HCT116 (cell line): ENCODE results near the gene CERK. TPM values are rescaled to one million over a fixed set of nuclear protein-coding genes. Genes with fewer than 3 reads are reported as not detected.

Experiments
- ATAC-seq: fragments of 200-7000 bp; cut with Tn5 transposase; 2 replicates; pipeline ENCODE4 v1.9.1; 2020; ENCODE audit warnings: mild to moderate bottlenecking, moderate library complexity
- BruUV-seq: library from RNA; stranded (reverse); fragments of 400-500 nt; replicated peaks from 2 replicates; lab custom pipeline; 2021; lab: Mats Ljungman, UMichigan
- CTCF ChIA-PET: fragments of 300-600 bp; sonication (Branson Sonifier 250); formaldehyde crosslinking; loops from one replicate; lab custom pipeline; 2021; ENCODE audit warnings: antibody characterized with exemption; lab: Charles Lee
- POLR2A ChIA-PET: fragments of 300-600, 350-600 bp; sonication (Branson Sonifier 250); formaldehyde crosslinking; loops from one replicate; lab custom pipeline; 2021; ENCODE audit warnings: antibody characterized with exemption; lab: Charles Lee
- RAD21 ChIA-PET, 2 experiments: fragments of 300-600 bp; sonication (Branson Sonifier 250); formaldehyde crosslinking; loops; one replicate each; lab custom pipeline; 2023; ENCODE audit warnings: low total read pairs in 2 of 2; ENCODE audit not compliant: uncharacterized antibody in 2 of 2, unreplicated experiment in 2 of 2, low non-redundant PET in 1 of 2; lab: Charles Lee
- DNase-seq: peaks from one replicate; pipeline ENCODE4 v3.0.0-alpha.2; 2010; ENCODE audit warnings: low read depth, low spot score
- H2AFZ ChIP-seq: fragments of 200-600 bp; shearing (Covaris generic), sonication (generic); 2 replicates; pipeline ENCODE4 v1.6.1; 2017; ENCODE audit warnings: low read depth, mixed run types, mixed read lengths, antibody characterized with exemption, low read length; ENCODE audit not compliant: poor library complexity, severe bottlenecking
- H3K27ac ChIP-seq: 2 replicates; pipeline ENCODE4 v1.5.1; 2012; ENCODE audit warnings: low read depth, low read length
- H3K27me3 ChIP-seq: fragments of 200-600 bp; sonication (generic); 2 replicates; pipeline ENCODE4 v1.6.1; 2016; ENCODE audit warnings: mixed run types, low read length, mixed read lengths; ENCODE audit not compliant: insufficient read depth
- H3K36me3 ChIP-seq, 2 experiments: fragments of 200-500 bp in 1 of 2; fragments of 200-600 bp in 1 of 2; sonication (Bioruptor generic) in 1 of 2; sonication (generic) in 1 of 2; 2 replicates each; pipeline versions ENCODE4 v1.5.1 to v1.6.1; 2014 to 2016; ENCODE audit warnings: low read length in 2 of 2, inconsistent platforms in 1 of 2, mixed read lengths in 1 of 2, mixed run types in 1 of 2; ENCODE audit not compliant: insufficient read depth in 2 of 2, control insufficient read depth in 1 of 2
- H3K4me1 ChIP-seq, 2 experiments: fragments of 200-600 bp in 1 of 2; sonication (generic) in 1 of 2; 2 replicates each; pipeline versions ENCODE4 v1.5.1 to v1.6.1; 2012 to 2017; ENCODE audit warnings: low read length in 2 of 2, inconsistent platforms in 1 of 2, mild to moderate bottlenecking in 1 of 2, mixed read lengths in 1 of 2, mixed run types in 1 of 2, moderate library complexity in 1 of 2; ENCODE audit not compliant: insufficient read depth in 2 of 2, control insufficient read depth in 1 of 2
- H3K4me2 ChIP-seq: fragments of 200-600 bp; sonication (generic); 2 replicates; pipeline ENCODE4 v1.6.1; 2017; ENCODE audit warnings: mixed run types, low read length, mixed read lengths
- H3K4me3 ChIP-seq, 2 experiments: fragments of 200-600 bp in 1 of 2; sonication (generic) in 1 of 2; replicated peaks in 1 of 2; 2 replicates each; pipeline ENCODE4 v1.5.1; 2011 to 2016; ENCODE audit warnings: low read length in 2 of 2, control low read depth in 1 of 2, low read depth in 1 of 2, mild to moderate bottlenecking in 1 of 2, mixed read lengths in 1 of 2, mixed run types in 1 of 2
- H3K79me2 ChIP-seq: fragments of 200-600 bp; sonication (generic); 2 replicates; pipeline ENCODE4 v1.6.1; 2017; ENCODE audit warnings: mild to moderate bottlenecking, mixed run types, low read length, moderate library complexity, mixed read lengths; ENCODE audit not compliant: insufficient read depth
- H3K9ac ChIP-seq: fragments of 200-600 bp; sonication (generic); 2 replicates; pipeline ENCODE4 v1.6.1; 2016; ENCODE audit warnings: low read length, mixed read lengths
- H3K9me2 ChIP-seq: fragments of 200-600 bp; sonication (generic), shearing (Covaris generic); 2 replicates; pipeline ENCODE4 v1.6.1; 2017; ENCODE audit warnings: mixed run types, mild to moderate bottlenecking, moderate library complexity; ENCODE audit not compliant: insufficient read depth
- H3K9me3 ChIP-seq, 2 experiments: fragments of 200-500 bp in 1 of 2; fragments of 200-600 bp in 1 of 2; sonication (Bioruptor generic) in 1 of 2; sonication (generic) in 1 of 2; 2 replicates each; pipeline ENCODE4 v1.6.1; 2014 to 2017; ENCODE audit warnings: low read length in 2 of 2, mixed read lengths in 2 of 2, inconsistent platforms in 1 of 2, low read depth in 1 of 2, mild to moderate bottlenecking in 1 of 2, mixed run types in 1 of 2, moderate library complexity in 1 of 2; ENCODE audit not compliant: control insufficient read depth in 1 of 2, insufficient read depth in 1 of 2
- H4K20me1 ChIP-seq: fragments of 200-600 bp; sonication (generic), shearing (Covaris generic); 2 replicates; pipeline ENCODE4 v1.6.1; 2017; ENCODE audit warnings: mixed run types, mild to moderate bottlenecking, moderate library complexity; ENCODE audit not compliant: insufficient read depth
- CEBPB ChIP-seq: IDR thresholded peaks from 2 replicates; pipeline ENCODE4 v1.6.1; 2012; ENCODE audit warnings: low read depth
- ELF1 ChIP-seq: IDR thresholded peaks from 2 replicates; pipeline ENCODE4 v1.6.1; 2012; ENCODE audit warnings: low read depth, borderline replicate concordance
- FOSL1 ChIP-seq: IDR thresholded peaks from 2 replicates; pipeline ENCODE4 v1.6.1; 2012; ENCODE audit warnings: low read depth
- JUND ChIP-seq: IDR thresholded peaks from 2 replicates; pipeline ENCODE4 v1.6.1; 2012
- POLR2AphosphoS5 ChIP-seq: IDR thresholded peaks from 2 replicates; pipeline ENCODE4 v1.6.1; 2011; ENCODE audit warnings: mild to moderate bottlenecking, low read depth, low read length, moderate library complexity
- SP1 ChIP-seq: IDR thresholded peaks from 2 replicates; pipeline ENCODE4 v1.6.1; 2012; ENCODE audit warnings: low read depth
- ZNF274 ChIP-seq: fragments of 200-500 bp; sonication (Bioruptor generic); IDR thresholded peaks from 2 replicates; pipeline ENCODE4 v1.6.1; 2014; ENCODE audit warnings: mild to moderate bottlenecking, low read depth, low read length, inconsistent platforms
- intact Hi-C: fragments of 100-400 bp; cut with micrococcal nuclease; formaldehyde crosslinking; loops from 2 replicates; pipeline ENCODE4 v1.10.0; 2022
- total RNA-seq: library from RNA; stranded (reverse); gene quantifications from one replicate; pipeline ENCODE4 v1.2.1, GENCODE V29; 2021; ENCODE audit not compliant: unreplicated experiment
- TF ChIP-seq, protein P1 (sequence below), 3 experiments: fragments of 200-600 bp in 1 of 3; sonication (generic) in 1 of 3; IDR thresholded peaks in 2 of 3; conservative IDR thresholded peaks in 1 of 3; 2 replicates each; pipeline ENCODE4 v1.5.1; 2012 to 2017; ENCODE audit warnings: low read depth in 2 of 3, low read length in 2 of 3, antibody characterized with exemption in 1 of 3, borderline replicate concordance in 1 of 3, control low read depth in 1 of 3, mild to moderate bottlenecking in 1 of 3, mixed read lengths in 1 of 3, mixed run types in 1 of 3, moderate library complexity in 1 of 3; ENCODE audit not compliant: insufficient read depth in 1 of 3
- TF ChIP-seq, protein P2 (sequence below): IDR thresholded peaks from 2 replicates; pipeline ENCODE4 v1.6.1; 2012
- TF ChIP-seq, protein P3 (sequence below): IDR thresholded peaks from 2 replicates; pipeline ENCODE4 v1.6.1; 2012
- TF ChIP-seq, protein P4 (sequence below): IDR thresholded peaks from 2 replicates; pipeline ENCODE4 v1.6.1; 2012; ENCODE audit warnings: low read depth

CERK gene
- total RNA-seq, 1 experiment from 2014 or later = 35.0 TPM

DNA sequence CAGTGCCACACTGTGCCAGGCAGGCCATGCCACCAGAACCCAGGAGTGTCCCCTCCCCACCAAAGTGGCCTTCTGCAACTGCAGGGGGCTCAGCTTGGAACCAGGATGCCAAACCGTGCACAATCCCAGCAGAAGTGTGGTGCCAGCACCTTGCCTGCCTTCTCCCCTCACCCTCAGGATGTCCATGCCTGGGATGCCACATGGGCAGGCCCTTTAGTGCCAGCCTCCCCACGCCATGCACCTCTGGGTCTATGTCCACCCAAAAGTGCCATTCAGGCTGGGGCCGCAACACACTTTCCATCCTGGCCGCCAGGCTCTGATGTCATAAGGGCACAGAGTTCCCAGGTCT is 15.7 kb upstream of the CERK start:
- H4K20me1 ChIP-seq = no peaks in the 10 kb centered on the region
- ChIA-PET POLR2A (interaction anchor here (1.5 kb wide), 1 partner anchor 9 kb away, joined by 10 read pairs; the partner anchor contains the start of gene TBC1D22A), RAD21 (no interaction called here), CTCF (interaction anchor here (1.2 to 1.6 kb wide), 2 partner anchors 14 to 190 kb away, joined by 3 to 7 read pairs; no protein-coding TSS in a partner anchor)
- no peaks in the 10 kb centered on the region for H3K36me3 ChIP-seq
- H3K9me2 ChIP-seq = no peaks in the 10 kb centered on the region
- peak overlapping the region; percentile 52 for H3K9ac ChIP-seq
- BruUV-seq = no TSS peak
- TF ChIP-seq CEBPB (no peak), SP1 (no peak), ZNF274 (no peak), JUND (no peak), POLR2AphosphoS5 (no peak), ELF1 (no peak), FOSL1 (no peak)
- TF ChIP-seq, protein P1, sequence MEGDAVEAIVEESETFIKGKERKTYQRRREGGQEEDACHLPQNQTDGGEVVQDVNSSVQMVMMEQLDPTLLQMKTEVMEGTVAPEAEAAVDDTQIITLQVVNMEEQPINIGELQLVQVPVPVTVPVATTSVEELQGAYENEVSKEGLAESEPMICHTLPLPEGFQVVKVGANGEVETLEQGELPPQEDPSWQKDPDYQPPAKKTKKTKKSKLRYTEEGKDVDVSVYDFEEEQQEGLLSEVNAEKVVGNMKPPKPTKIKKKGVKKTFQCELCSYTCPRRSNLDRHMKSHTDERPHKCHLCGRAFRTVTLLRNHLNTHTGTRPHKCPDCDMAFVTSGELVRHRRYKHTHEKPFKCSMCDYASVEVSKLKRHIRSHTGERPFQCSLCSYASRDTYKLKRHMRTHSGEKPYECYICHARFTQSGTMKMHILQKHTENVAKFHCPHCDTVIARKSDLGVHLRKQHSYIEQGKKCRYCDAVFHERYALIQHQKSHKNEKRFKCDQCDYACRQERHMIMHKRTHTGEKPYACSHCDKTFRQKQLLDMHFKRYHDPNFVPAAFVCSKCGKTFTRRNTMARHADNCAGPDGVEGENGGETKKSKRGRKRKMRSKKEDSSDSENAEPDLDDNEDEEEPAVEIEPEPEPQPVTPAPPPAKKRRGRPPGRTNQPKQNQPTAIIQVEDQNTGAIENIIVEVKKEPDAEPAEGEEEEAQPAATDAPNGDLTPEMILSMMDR (IDR thresholded peaks at IDR 0.05 in 2 of 3, conservative IDR thresholded peaks at IDR 0.05 in 1 of 3; ENCODE audit: borderline replicate concordance in 1 of 3, insufficient read depth in 1 of 3, low read depth in 2 of 3, low read length in 2 of 3) = no peak
- TF ChIP-seq, protein P2, sequence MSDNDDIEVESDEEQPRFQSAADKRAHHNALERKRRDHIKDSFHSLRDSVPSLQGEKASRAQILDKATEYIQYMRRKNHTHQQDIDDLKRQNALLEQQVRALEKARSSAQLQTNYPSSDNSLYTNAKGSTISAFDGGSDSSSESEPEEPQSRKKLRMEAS = no peak
- TF ChIP-seq, protein P3, sequence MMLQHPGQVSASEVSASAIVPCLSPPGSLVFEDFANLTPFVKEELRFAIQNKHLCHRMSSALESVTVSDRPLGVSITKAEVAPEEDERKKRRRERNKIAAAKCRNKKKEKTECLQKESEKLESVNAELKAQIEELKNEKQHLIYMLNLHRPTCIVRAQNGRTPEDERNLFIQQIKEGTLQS = no peak
- TF ChIP-seq, protein P4, sequence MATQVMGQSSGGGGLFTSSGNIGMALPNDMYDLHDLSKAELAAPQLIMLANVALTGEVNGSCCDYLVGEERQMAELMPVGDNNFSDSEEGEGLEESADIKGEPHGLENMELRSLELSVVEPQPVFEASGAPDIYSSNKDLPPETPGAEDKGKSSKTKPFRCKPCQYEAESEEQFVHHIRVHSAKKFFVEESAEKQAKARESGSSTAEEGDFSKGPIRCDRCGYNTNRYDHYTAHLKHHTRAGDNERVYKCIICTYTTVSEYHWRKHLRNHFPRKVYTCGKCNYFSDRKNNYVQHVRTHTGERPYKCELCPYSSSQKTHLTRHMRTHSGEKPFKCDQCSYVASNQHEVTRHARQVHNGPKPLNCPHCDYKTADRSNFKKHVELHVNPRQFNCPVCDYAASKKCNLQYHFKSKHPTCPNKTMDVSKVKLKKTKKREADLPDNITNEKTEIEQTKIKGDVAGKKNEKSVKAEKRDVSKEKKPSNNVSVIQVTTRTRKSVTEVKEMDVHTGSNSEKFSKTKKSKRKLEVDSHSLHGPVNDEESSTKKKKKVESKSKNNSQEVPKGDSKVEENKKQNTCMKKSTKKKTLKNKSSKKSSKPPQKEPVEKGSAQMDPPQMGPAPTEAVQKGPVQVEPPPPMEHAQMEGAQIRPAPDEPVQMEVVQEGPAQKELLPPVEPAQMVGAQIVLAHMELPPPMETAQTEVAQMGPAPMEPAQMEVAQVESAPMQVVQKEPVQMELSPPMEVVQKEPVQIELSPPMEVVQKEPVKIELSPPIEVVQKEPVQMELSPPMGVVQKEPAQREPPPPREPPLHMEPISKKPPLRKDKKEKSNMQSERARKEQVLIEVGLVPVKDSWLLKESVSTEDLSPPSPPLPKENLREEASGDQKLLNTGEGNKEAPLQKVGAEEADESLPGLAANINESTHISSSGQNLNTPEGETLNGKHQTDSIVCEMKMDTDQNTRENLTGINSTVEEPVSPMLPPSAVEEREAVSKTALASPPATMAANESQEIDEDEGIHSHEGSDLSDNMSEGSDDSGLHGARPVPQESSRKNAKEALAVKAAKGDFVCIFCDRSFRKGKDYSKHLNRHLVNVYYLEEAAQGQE = no peak
- intact Hi-C loops = loop anchor here (1.0 kb wide), 1 partner anchor 15 kb away; the partner anchor contains the start of gene CERK
- H3K27me3 ChIP-seq = no peaks in the 10 kb centered on the region
- no peaks in the 10 kb centered on the region for H3K79me2 ChIP-seq
- peaks cover 16 to 45% of the 10 kb centered on the region in 2 experiments for H3K4me1 ChIP-seq
- no peak overlapping the region for H2AFZ ChIP-seq
- peaks cover 6 to 10% of the 10 kb centered on the region in 2 experiments; a peak in 1 of 4 replicates for H3K9me3 ChIP-seq
- DNase-seq (no peak), ATAC-seq (no peak)
- H3K4me2 ChIP-seq = peak overlapping the region; percentile 72
- H3K27ac ChIP-seq = peak overlapping the region; percentile 88
- H3K4me3 ChIP-seq = peak overlapping the region; percentile 19 to 32
